Left lung (tissue), 10 donors: ENCODE data around the gene PRAF2. TPM values are rescaled to one million over a fixed set of nuclear protein-coding genes. Genes with fewer than 3 reads are reported as not detected.

ENCODE experiments used
- ATAC-seq: fragments of 200-7000 bp; cut with Tn5 transposase; one replicate; pipeline ENCODE4 v1.9.1; 2020; ENCODE audit warnings: moderate library complexity
- DNase-seq, 4 donors: peaks; one replicate each; pipeline ENCODE4 v3.0.0-alpha.2; 2013 to 2020
- H3K27ac ChIP-seq, 2 donors: fragments of 200-600 bp; sonication (generic) in 1 of 2; one replicate each; pipeline versions ENCODE4 v1.5.0 to v1.8.0; 2020 to 2021
- H3K27me3 ChIP-seq, 2 donors: fragments of 200-600 bp; sonication (generic) in 1 of 2; one replicate each; pipeline versions ENCODE4 v1.5.0 to v1.8.0; 2020 to 2021
- H3K36me3 ChIP-seq, 2 donors: fragments of 200-600 bp; sonication (generic) in 1 of 2; one replicate each; pipeline versions ENCODE4 v1.5.0 to v1.8.0; 2020 to 2021
- H3K4me1 ChIP-seq, 2 donors: fragments of 200-600 bp; one replicate each; pipeline ENCODE4 v1.8.0; 2021
- H3K4me3 ChIP-seq, 2 donors: fragments of 200-600 bp; sonication (generic) in 1 of 2; one replicate each; pipeline versions ENCODE4 v1.5.0 to v1.8.0; 2020 to 2021; ENCODE audit warnings: mild to moderate bottlenecking in 1 of 2
- H3K9me3 ChIP-seq, 2 donors: fragments of 200-600 bp; sonication (generic) in 1 of 2; one replicate each; pipeline versions ENCODE4 v1.5.0 to v1.8.0; 2020 to 2021
- intact Hi-C, 2 donors: fragments of 100-400 bp; cut with DNase I; formaldehyde crosslinking; loops; one replicate each; pipeline versions ENCODE4 v1.11.2 to v1.14.2; 2022
- polyA plus RNA-seq, 6 donors: library from polyadenylated mRNA; unstranded; fragments of 120-200 nt; gene quantifications; one replicate each; pipeline ENCODE4 v1.2.1, GENCODE V29; 2013; ENCODE audit not compliant: insufficient read length in 6 of 6
- total RNA-seq, 2 donors: library from RNA; stranded (reverse); fragmentation: NEBNext Ultra II Directional; extraction: Animal tissue kit (Norgen Biotek cat#: 25700); gene quantifications; one replicate each; pipeline ENCODE4 v1.2.1, GENCODE V29; 2021
- TF ChIP-seq, protein P1 (sequence below), 2 donors: fragments of 200-600 bp; sonication (generic) in 1 of 2; IDR thresholded peaks; one replicate each; pipeline versions ENCODE4 v1.5.0 to v1.8.0; 2021; ENCODE audit warnings: antibody characterized with exemption in 2 of 2
- donor health status: DM: no; HTN: yes; CAD: no.
- donor health status: DM: no; HTN: no; CAD: no.

The PRAF2 gene
- total and polyA plus RNA-seq, 8 donors, result 26.6 to 40.0 (median 33.8) TPM

DNA sequence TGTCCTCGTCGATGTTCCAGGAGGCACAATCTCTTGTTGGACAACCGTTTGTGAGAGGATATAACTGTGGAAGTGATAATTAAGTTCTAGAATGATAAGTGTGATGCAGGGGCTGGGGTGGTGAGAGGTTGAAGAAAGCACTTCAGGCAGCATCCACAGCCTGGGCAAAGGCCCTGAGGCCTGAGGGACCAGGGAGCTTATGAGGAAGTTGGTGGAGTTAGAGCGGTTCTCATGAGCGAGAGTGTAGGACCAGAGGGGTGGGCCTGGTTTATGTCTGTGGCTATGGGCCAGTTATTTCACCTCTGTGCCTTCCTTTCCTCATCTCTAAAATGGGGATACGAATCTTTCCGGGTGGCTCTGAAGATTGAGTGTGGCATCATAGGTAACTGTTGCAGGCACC, 12.3 kb downstream of the PRAF2 start:
- intact Hi-C loops, result no loop called here
- no peak for ATAC-seq
- TF ChIP-seq, protein P1, sequence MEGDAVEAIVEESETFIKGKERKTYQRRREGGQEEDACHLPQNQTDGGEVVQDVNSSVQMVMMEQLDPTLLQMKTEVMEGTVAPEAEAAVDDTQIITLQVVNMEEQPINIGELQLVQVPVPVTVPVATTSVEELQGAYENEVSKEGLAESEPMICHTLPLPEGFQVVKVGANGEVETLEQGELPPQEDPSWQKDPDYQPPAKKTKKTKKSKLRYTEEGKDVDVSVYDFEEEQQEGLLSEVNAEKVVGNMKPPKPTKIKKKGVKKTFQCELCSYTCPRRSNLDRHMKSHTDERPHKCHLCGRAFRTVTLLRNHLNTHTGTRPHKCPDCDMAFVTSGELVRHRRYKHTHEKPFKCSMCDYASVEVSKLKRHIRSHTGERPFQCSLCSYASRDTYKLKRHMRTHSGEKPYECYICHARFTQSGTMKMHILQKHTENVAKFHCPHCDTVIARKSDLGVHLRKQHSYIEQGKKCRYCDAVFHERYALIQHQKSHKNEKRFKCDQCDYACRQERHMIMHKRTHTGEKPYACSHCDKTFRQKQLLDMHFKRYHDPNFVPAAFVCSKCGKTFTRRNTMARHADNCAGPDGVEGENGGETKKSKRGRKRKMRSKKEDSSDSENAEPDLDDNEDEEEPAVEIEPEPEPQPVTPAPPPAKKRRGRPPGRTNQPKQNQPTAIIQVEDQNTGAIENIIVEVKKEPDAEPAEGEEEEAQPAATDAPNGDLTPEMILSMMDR (IDR thresholded peaks at IDR 0.05), result no peak
- Histone ChIP-seq H3K4me3 (no peak overlapping the region), H3K36me3 (peaks cover 0 to 9% of the 10 kb centered on the region in 2 donors), H3K27me3 (no peaks in the 10 kb centered on the region), H3K4me1 (no peaks in the 10 kb centered on the region), H3K9me3 (no peaks in the 10 kb centered on the region), H3K27ac (no peak overlapping the region)
- DNase-seq, result no peak

DNA sequence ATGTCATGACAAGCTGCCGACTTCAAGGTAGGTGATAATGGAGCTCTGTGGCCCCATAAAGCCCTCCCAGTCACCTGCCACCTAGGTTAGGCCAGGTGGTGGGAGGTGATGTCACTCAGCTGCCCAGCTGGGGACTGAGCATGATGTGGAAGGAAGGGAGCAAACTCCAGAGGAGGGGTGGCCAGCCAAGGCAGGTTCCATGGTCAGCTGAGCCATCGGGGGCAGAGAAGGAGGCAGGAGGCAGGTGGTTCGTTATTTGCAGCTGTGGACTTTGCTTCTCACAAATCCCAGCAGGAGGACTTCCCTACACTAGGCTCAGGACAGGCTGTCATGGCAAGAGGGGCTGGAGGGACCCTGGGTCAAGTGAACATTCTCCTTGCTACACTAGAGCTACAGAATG, 12.9 kb downstream of the PRAF2 start:
- DNase-seq (no peak), ATAC-seq (no peak)
- TF ChIP-seq, protein P1 (IDR thresholded peaks at IDR 0.05), result no peak
- no peaks in the 10 kb centered on the region for H3K27me3 ChIP-seq
- H3K9me3 ChIP-seq, result no peaks in the 10 kb centered on the region
- intact Hi-C loops, result no loop called here
- H3K36me3 ChIP-seq, result peaks cover 0 to 9% of the 10 kb centered on the region in 2 donors
- H3K27ac ChIP-seq, result no peak overlapping the region
- H3K4me3 ChIP-seq, result no peak overlapping the region
- H3K4me1 ChIP-seq, result no peaks in the 10 kb centered on the region

DNA sequence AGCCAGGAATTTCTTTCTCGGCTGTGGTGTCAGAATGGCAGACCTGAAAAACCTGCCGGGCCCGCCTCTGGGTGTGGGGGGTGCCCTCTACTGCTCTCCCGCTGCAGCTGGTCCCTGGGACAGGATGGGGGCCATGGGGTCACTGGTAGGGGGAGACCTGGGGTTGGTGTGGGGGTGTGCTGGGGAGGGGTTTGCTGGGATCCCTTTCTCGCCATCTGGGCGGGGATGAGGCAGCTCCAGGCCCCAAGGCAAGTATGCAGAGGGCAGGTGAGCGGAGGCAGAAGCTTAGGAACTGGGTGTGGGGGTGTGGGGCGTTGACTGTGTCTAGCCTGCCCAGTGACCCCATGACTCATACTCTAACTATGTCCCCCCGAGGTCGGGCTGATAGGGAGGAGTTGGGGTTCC, 14.1 kb downstream of the PRAF2 start:
- DNase-seq, result no peak
- Histone ChIP-seq H3K4me3 (peak overlapping the region in 1 of 2 donors; percentile 32), H3K9me3 (no peaks in the 10 kb centered on the region), H3K27me3 (no peaks in the 10 kb centered on the region), H3K36me3 (peaks cover 0 to 9% of the 10 kb centered on the region in 2 donors), H3K4me1 (no peaks in the 10 kb centered on the region), H3K27ac (no peak overlapping the region)
- peak; percentile 69 for ATAC-seq
- intact Hi-C loops, result no loop called here
- TF ChIP-seq, protein P1 (IDR thresholded peaks at IDR 0.05), result no peak

DNA sequence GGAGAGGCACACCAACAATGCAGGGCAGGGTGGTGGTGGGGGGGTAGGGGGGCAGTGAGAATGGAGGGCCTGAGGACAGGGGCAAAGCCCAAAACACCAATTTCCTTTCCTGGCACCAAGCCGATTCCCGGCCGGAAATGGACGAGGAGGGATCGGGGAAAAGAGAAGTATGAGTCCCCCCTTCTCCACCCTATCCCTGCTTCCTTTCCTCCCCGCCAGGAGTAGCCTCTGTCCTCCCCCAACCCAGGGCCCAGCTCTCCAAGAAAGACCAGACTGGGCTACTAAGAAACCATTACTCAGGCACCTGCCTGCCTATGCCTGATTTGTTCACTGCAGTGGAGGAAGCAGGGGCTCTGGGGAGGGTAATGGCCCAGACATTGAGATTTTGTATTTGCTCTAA, 14.6 kb downstream of the PRAF2 start:
- DNase-seq (no peak), ATAC-seq (peak; percentile 46)
- Histone ChIP-seq H3K4me1 (no peaks in the 10 kb centered on the region), H3K4me3 (peak overlapping the region in 1 of 2 donors; percentile 32), H3K27me3 (no peaks in the 10 kb centered on the region), H3K9me3 (no peaks in the 10 kb centered on the region), H3K27ac (peak overlapping the region in 1 of 2 donors; percentile 37), H3K36me3 (peaks cover 0 to 6% of the 10 kb centered on the region in 2 donors)
- TF ChIP-seq, protein P1 (IDR thresholded peaks at IDR 0.05), result no peak
- intact Hi-C loops, result no loop called here

DNA sequence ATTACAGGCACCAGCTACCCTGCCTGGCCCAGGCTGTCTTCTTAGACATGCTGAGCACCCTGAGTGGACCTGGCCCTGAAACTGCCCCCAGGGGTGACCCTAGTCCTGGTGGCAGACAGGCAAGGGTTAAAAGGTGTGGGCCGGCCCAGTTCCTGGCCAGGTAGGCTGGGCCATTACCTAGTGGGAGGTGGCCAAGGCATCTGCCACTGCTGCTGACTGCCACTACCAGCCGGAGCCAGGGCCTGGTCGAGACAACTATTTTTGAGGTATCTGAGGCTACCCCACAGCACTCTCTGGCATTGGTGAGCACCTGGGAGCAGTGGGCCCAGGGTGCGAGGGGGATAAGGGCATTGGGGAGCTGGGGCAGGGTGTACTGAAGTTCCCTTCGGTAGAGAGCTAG, 15.0 kb downstream of the PRAF2 start, which contains the start of gene CCDC120:
CCDC120 (plus strand) TSS at position 206 of the 400 bp plus-strand sequence. CDS start 3,043 bp downstream, outside the sequence.
- Histone ChIP-seq H3K27ac (peak within 1 kb of the TSS in 1 of 2 donors; percentile 37), H3K9me3 (no peaks in the 10 kb centered on the region), H3K4me3 (peak within 1 kb of the TSS in 1 of 2 donors; percentile 32), H3K4me1 (no peaks in the 10 kb centered on the region), H3K27me3 (no peaks in the 10 kb centered on the region), H3K36me3 (peaks cover 0 to 6% of the 10 kb centered on the region in 2 donors)
- ATAC-seq, result peak; percentile 90
- intact Hi-C loops, result no loop called here
- TF ChIP-seq, protein P1 (IDR thresholded peaks at IDR 0.05), result no peak
- DNase-seq, result no peak
